BJ (cell line): ENCODE results near the gene ITPR3. TPM values are rescaled to one million over a fixed set of nuclear protein-coding genes. Genes with fewer than 3 reads are reported as not detected.

ENCODE experiments used
- CTCF ChIA-PET: fragments of 350-600 bp; formaldehyde crosslinking; extraction: SDS; loops from one replicate; lab custom pipeline; 2021; ENCODE audit warnings: antibody characterized with exemption, inconsistent platforms; lab: Yijun Ruan, JAX
- POLR2A ChIA-PET: fragments of 300-600 bp; sonication (Branson Sonifier 250); formaldehyde crosslinking; extraction: SDS; loops from one replicate; lab custom pipeline; 2021; ENCODE audit warnings: antibody characterized with exemption; lab: Charles Lee
- DNase-seq: peaks from one replicate; pipeline ENCODE4 v3.0.0-alpha.2; 2011; ENCODE audit warnings: low read depth
- H3K27me3 ChIP-seq: 2 replicates; pipeline ENCODE4 v1.6.0; 2011; ENCODE audit warnings: low read length; ENCODE audit not compliant: control insufficient read depth, insufficient read depth
- H3K36me3 ChIP-seq: 2 replicates; pipeline ENCODE4 v1.5.1; 2011; ENCODE audit warnings: low read length; ENCODE audit not compliant: control insufficient read depth, insufficient read depth
- H3K4me3 ChIP-seq: 2 replicates; pipeline ENCODE4 v1.5.1; 2011; ENCODE audit warnings: low read depth, mild to moderate bottlenecking, control low read depth, low read length
- polyA plus RNA-seq: library from polyadenylated mRNA; depleted of rRNA; stranded (reverse); fragments of >200 nt; gene quantifications from 2 replicates; pipeline ENCODE4 v1.2.3, GENCODE V29; 2011
- TF ChIP-seq, protein P1 (sequence below): IDR thresholded peaks from 2 replicates; pipeline ENCODE4 v1.5.1; 2011; ENCODE audit warnings: low read depth, mild to moderate bottlenecking, control low read depth, inconsistent platforms, low read length, moderate library complexity; ENCODE audit not compliant: insufficient read depth

Gene ITPR3
- polyA plus RNA-seq, 1 experiment: 16.6 TPM

DNA sequence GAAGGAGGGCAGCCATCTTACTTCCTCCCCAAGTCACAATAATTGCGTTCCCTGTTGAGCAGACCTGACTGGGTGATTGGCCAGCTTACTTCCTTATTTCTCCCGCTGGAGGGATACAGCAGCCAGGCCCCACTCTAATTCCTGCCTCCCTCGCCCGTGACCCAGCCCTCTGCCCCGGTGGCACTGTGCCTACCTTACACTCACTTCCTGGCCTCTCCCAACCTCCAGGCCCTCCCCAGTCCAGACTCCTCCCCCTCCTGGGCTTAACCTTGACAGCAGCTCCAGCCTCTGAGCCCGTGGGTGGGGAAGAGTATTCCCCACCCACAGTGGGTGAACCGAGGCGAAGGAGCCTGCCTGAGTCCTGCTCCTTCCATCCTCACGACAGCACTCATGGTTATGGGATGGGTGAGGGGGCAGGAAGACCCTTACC lies 44.0 kb upstream of the ITPR3 start:
- H3K27me3 ChIP-seq: no peaks in the 10 kb centered on the region
- H3K4me3 ChIP-seq: no peak overlapping the region
- CTCF ChIA-PET: interaction anchor here (0.9 to 17.2 kb wide), 3 partner anchors 13 to 147 kb away, joined by 3 to 335 read pairs (median 3); partner anchors contain the start of gene UQCC2
- POLR2A ChIA-PET: no interaction called here
- DNase-seq: no peak
- peaks cover 25% of the 10 kb centered on the region for H3K36me3 ChIP-seq
- TF ChIP-seq, protein P1, sequence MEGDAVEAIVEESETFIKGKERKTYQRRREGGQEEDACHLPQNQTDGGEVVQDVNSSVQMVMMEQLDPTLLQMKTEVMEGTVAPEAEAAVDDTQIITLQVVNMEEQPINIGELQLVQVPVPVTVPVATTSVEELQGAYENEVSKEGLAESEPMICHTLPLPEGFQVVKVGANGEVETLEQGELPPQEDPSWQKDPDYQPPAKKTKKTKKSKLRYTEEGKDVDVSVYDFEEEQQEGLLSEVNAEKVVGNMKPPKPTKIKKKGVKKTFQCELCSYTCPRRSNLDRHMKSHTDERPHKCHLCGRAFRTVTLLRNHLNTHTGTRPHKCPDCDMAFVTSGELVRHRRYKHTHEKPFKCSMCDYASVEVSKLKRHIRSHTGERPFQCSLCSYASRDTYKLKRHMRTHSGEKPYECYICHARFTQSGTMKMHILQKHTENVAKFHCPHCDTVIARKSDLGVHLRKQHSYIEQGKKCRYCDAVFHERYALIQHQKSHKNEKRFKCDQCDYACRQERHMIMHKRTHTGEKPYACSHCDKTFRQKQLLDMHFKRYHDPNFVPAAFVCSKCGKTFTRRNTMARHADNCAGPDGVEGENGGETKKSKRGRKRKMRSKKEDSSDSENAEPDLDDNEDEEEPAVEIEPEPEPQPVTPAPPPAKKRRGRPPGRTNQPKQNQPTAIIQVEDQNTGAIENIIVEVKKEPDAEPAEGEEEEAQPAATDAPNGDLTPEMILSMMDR: no peak

DNA sequence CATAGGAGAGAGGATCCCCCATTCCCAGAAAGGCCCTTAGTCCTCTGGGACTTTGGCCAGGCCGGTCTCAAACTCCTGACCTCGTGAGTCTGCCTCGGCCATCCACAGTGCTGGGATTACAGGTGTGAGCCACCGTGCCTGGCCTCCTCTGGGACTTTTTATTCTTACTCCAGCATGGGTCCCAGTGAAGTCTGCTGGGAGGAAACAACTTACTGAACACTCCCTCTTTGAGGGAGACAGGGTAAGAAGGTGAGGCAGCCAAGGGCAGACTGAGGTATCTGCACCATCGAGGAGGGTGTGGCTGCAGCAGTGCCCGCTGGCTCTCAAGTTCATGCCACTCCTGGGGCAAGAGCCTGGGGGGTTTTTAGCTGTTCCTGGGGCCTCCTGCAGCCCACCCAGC lies 43.4 kb upstream of the ITPR3 start:
- ChIA-PET CTCF (interaction anchor here (17.2 kb wide), 1 partner anchor 128 kb away, joined by 335 read pairs; the partner anchor contains the start of gene UQCC2), POLR2A (no interaction called here)
- Histone ChIP-seq H3K27me3 (no peaks in the 10 kb centered on the region), H3K4me3 (no peak overlapping the region), H3K36me3 (peaks cover 25% of the 10 kb centered on the region)
- TF ChIP-seq, protein P1: no peak
- no peak for DNase-seq

DNA sequence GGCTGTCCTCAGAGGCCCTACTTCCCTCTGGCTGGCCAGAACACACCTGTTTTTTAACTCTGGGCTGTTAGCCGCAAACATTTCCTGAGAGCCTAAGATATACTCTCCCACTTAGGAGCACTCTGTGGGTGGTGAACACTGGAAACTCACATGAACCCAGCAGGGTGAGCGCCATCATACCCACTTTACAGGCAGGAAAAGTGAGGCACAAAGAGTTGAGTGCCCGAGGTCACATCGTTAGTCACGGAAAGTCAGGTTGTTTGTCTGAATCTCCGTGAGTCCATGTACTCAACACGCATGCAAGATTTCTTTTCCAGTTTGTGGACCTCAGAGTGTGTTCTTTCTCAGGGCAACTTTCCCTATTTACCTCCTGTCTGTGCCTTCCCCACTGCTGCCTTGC lies 43.0 kb upstream of the ITPR3 start:
- no peak for DNase-seq
- H3K4me3 ChIP-seq: no peak overlapping the region; the same call in 1 of the 2 replicates
- TF ChIP-seq, protein P1: no peak
- H3K27me3 ChIP-seq: no peaks in the 10 kb centered on the region
- CTCF ChIA-PET: interaction anchor here (17.2 kb wide), 1 partner anchor 128 kb away, joined by 335 read pairs; the partner anchor contains the start of gene UQCC2
- POLR2A ChIA-PET: no interaction called here
- peaks cover 25% of the 10 kb centered on the region for H3K36me3 ChIP-seq

DNA sequence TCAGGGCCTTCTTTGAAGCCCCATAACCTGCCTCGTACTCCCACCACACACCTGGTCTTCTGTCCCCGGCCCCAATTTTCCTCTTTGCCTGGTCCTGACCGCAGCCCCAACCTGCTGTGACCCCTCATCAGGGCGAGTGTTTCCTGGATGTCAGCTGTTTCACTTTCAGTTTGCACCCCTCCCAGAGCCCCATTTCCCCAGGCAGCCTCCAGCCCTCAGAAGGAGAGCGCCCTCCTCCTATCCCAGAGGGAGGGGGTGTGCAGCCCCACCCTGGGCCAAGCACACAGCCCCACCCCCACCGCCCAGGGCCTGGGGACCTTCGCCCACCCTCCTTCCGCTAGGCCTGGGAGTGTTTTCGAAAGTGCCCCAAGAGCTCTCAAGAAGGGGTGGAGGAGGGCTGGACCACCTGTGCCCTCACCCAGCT lies 42.5 kb upstream of the ITPR3 start:
- ChIA-PET POLR2A (interaction anchor here (0.7 kb wide), 1 partner anchor 20 kb away, joined by 3 read pairs; no protein-coding TSS in a partner anchor), CTCF (interaction anchor here (0.7 to 17.2 kb wide), 3 partner anchors 12 to 127 kb away, joined by 3 to 335 read pairs (median 10); partner anchors contain the start of gene UQCC2)
- no peak for DNase-seq
- Histone ChIP-seq H3K27me3 (no peaks in the 10 kb centered on the region), H3K36me3 (peaks cover 25% of the 10 kb centered on the region), H3K4me3 (peak overlapping the region; percentile 86)
- TF ChIP-seq, protein P1: no peak

DNA sequence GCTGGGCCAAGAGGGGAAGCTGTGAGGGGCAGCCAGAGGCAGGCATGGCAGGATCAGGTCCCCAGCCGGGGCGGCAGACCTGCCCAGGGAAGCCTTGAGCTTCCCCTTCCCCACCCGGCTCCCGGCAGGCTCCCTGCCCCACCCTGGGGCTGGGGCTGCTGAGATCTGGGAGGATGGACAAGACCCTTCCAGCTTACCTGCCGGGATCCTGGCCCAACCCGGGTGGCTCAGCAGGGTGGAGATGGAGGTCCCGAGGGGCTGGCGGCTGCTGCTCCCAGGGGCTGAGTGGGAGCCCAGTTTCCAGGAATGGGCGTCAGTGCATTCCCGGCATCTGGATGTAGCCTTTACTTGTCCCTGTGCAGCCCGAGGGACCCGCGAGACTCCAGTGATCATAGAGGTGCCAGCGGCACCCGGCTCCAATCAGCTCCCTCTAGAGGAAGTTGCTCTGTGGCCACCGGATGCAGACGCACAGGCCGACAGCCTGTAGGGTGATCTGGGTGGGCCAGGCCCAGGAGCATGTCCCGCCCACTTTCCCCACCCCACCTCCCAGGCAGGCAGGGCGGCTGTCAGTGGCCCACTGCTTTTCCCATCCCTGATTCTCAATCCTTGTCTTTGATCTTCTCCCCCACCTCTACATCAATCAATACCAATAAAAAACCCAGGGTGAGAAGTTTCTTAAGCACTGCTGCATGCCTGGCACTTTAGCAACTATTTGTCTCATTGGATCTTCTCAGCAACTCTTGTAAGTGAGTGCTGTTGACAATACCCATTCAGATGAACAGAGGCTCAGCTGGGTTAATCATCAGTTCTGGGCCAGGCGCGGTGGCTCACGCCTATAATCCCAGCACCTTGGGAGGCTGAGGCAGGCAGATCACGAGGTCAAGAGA lies 41.1 kb upstream of the ITPR3 start, which contains the start of gene BAK1:
TSS of gene BAK1 (minus strand) at position 449 of the 887 bp plus-strand sequence. CDS start 2,672 bp downstream, outside the sequence.
- peaks cover 15% of the 10 kb centered on the region for H3K36me3 ChIP-seq
- peak; percentile 43 for DNase-seq
- no peaks in the 10 kb centered on the region for H3K27me3 ChIP-seq
- peak within 1 kb of the TSS; percentile 86 for H3K4me3 ChIP-seq
- ChIA-PET POLR2A (interaction anchor here (0.6 kb wide), 1 partner anchor 141 kb away, joined by 4 read pairs; no protein-coding TSS in a partner anchor), CTCF (interaction anchor here (0.8 to 17.2 kb wide), 10 partner anchors 9 to 449 kb away, joined by 3 to 335 read pairs (median 4); partner anchors contain the start of gene UQCC2)
- TF ChIP-seq, protein P1: peak; percentile 69
